ENCODE data around the gene B3GNT5. TPM values are rescaled to one million over a fixed set of nuclear protein-coding genes. Genes with fewer than 3 reads are reported as not detected.
A peak's percentile ranks its signal among the peaks of the same experiment; 100 is the strongest.

The B3GNT5 gene
- total RNA-seq, 4 donors from 2014 or later = 26.3 to 69.9 (median 29.3) TPM

DNA sequence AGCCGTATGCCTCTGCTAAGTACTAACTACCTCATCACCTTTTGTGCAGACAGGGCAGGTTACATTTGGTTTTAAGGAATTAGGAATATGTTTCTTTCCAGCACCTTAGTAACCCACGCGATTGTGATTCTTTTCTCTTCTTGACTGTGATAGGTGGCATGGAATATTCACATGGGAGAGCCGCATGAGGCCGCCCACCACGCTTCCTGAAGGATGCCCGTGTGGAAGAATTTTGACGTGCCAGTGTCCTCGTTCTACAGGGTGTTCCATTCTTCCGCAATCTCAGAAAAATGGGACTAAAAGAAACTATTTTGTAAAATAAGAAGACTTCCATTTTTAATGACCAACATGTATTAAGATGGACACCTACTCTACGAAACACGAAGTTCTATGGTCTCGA is 16.3 kb downstream of the B3GNT5 start:
- H3K4me1 ChIP-seq = peaks cover 22 to 74% (median 31%) of the 10 kb centered on the region in 3 donors
- intact Hi-C loops (cut with DNase I) = no loop called here
- TF ChIP-seq POLR2A (IDR thresholded peaks at IDR 0.05) (no peak), CTCF (IDR thresholded peaks at IDR 0.05) (no peak)
- 91 to 93% methylated on average over 13 of the region's 13 CpGs for WGBS, 2 donors
- no peak for DNase-seq
- no peaks in the 10 kb centered on the region for H3K27me3 ChIP-seq
- peak overlapping the region in 2 of 4 donors; percentile 5 to 47 for H3K27ac ChIP-seq
- no peaks in the 10 kb centered on the region for H3K9me3 ChIP-seq
- H3K36me3 ChIP-seq = peaks cover 0 to 18% (median 0%) of the 10 kb centered on the region in 3 donors
- no peak overlapping the region for H3K4me3 ChIP-seq

- H3K4me1 ChIP-seq = peaks cover 17 to 74% (median 25%) of the 10 kb centered on the region in 3 donors
- intact Hi-C loops (cut with DNase I) = no loop called here
- WGBS, 2 donors = 60 to 88% methylated on average over 7 of the region's 7 CpGs
- no peak for DNase-seq
- H3K27me3 ChIP-seq = no peaks in the 10 kb centered on the region
- TF ChIP-seq CTCF (IDR thresholded peaks at IDR 0.05) = no peak
- no peak for TF ChIP-seq POLR2A (IDR thresholded peaks at IDR 0.05)
- H3K4me3 ChIP-seq = no peak overlapping the region
- no peaks in the 10 kb centered on the region for H3K9me3 ChIP-seq
- H3K27ac ChIP-seq = peak overlapping the region in 1 of 4 donors; percentile 47
- peaks cover 0 to 18% (median 0%) of the 10 kb centered on the region in 3 donors for H3K36me3 ChIP-seq
Observed at GRCh38 chr3:183270344-183270743, 17.3 kb downstream of the B3GNT5 start.

GRCh38 chr3:183272142-183272541 is 19.1 kb downstream of the B3GNT5 start:
- intact Hi-C loops (cut with DNase I) = no loop called here
- Histone ChIP-seq H3K27me3 (no peaks in the 10 kb centered on the region), H3K4me1 (peaks cover 7 to 62% (median 16%) of the 10 kb centered on the region in 3 donors), H3K9me3 (no peaks in the 10 kb centered on the region), H3K36me3 (peaks cover 0 to 18% (median 0%) of the 10 kb centered on the region in 3 donors), H3K4me3 (no peak overlapping the region), H3K27ac (no peak overlapping the region)
- no peak for DNase-seq
- TF ChIP-seq CTCF (IDR thresholded peaks at IDR 0.05) = no peak
- no peak for TF ChIP-seq POLR2A (IDR thresholded peaks at IDR 0.05)
- WGBS, 2 donors = 89 to 90% methylated on average over 3 of the region's 3 CpGs

DNA sequence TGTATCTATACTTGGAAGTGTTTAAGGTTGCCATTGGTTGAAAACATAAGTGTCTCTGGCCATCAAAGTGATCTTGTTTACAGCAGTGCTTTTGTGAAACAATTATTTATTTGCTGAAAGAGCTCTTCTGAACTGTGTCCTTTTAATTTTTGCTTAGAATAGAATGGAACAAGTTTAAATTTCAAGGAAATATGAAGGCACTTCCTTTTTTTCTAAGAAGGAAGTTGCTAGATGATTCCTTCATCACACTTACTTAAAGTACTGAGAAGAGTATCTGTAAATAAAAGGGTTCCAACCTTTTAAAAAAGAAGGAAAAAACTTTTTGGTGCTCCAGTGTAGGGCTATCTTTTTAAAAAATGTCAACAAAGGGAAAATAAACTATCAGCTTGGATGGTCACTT is 19.7 kb downstream of the B3GNT5 start:
- H3K27ac ChIP-seq = no peak overlapping the region
- H3K36me3 ChIP-seq = peaks cover 0 to 18% (median 0%) of the 10 kb centered on the region in 3 donors
- H3K27me3 ChIP-seq = no peaks in the 10 kb centered on the region
- TF ChIP-seq POLR2A (IDR thresholded peaks at IDR 0.05) (no peak), CTCF (IDR thresholded peaks at IDR 0.05) (no peak)
- no peaks in the 10 kb centered on the region for H3K9me3 ChIP-seq
- intact Hi-C loops (cut with DNase I) = no loop called here
- peaks cover 4 to 60% (median 11%) of the 10 kb centered on the region in 3 donors for H3K4me1 ChIP-seq
- H3K4me3 ChIP-seq = no peak overlapping the region
- no peak for DNase-seq

- intact Hi-C loops (cut with DNase I) = no loop called here
- peak overlapping the region in 3 of 4 donors; percentile 42 to 62 (median 56) for H3K27ac ChIP-seq
- DNase-seq = no peak
- TF ChIP-seq CTCF (IDR thresholded peaks at IDR 0.05) = no peak
- no peak for TF ChIP-seq POLR2A (IDR thresholded peaks at IDR 0.05)
- H3K9me3 ChIP-seq = no peaks in the 10 kb centered on the region
- no peaks in the 10 kb centered on the region for H3K27me3 ChIP-seq
- H3K36me3 ChIP-seq = peaks cover 0 to 14% (median 0%) of the 10 kb centered on the region in 3 donors
- H3K4me3 ChIP-seq = no peak overlapping the region
- H3K4me1 ChIP-seq = peaks cover 0 to 58% (median 6%) of the 10 kb centered on the region in 3 donors
- WGBS, 2 donors = 42 to 53% methylated on average over 5 of the region's 5 CpGs
Observed at GRCh38 chr3:183274609-183275008, 21.6 kb downstream of the B3GNT5 start.

All from esophagus squamous epithelium (tissue), 5 donors.